ENCODE data around the gene CDC42BPA.
A peak's percentile ranks its signal among the peaks of the same experiment; 100 is the strongest.

CDC42BPA gene

GRCh38 chr1:227325156-227325555 is 6.9 kb upstream of the CDC42BPA start:
- peaks cover 30% of the 10 kb centered on the region for H3K4me1 ChIP-seq (ENCODE audit: control insufficient read depth, insufficient read depth, low read length)

DNA sequence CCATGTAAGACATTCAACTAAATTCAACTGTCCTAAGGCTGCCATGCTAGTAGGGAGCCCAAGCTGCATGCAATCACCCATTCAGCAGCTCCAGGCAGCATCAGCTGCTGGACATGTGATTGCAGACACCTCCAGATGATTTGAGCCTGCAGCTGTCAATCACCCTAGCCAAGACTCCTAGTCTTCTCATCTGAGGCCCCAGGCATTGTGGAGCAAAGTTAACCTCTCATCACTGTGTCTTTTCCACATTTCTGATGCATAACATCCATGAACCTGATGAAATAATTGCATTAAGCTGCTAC is 5.6 kb upstream of the CDC42BPA start:
- no peaks in the 10 kb centered on the region for H3K36me3 ChIP-seq (ENCODE audit: control insufficient read depth, insufficient read depth, low read length)
- peaks cover 41% of the 10 kb centered on the region for H3K4me1 ChIP-seq (ENCODE audit: control insufficient read depth, insufficient read depth, low read length)
- H3K9me3 ChIP-seq (ENCODE audit: control insufficient read depth, low read length): no peaks in the 10 kb centered on the region
- no peaks in the 10 kb centered on the region for H3K27me3 ChIP-seq (ENCODE audit: control insufficient read depth, insufficient read depth, low read length)
- H3K4me3 ChIP-seq (ENCODE audit: low read length): no peak overlapping the region
- no peak overlapping the region for H3K9ac ChIP-seq (ENCODE audit: low read length)

More at GRCh38 chr1:227325156-227325555, 6.9 kb upstream of the CDC42BPA start:
- no peaks in the 10 kb centered on the region for H3K9me3 ChIP-seq (ENCODE audit: control insufficient read depth, low read length)
- no peaks in the 10 kb centered on the region for H3K36me3 ChIP-seq (ENCODE audit: control insufficient read depth, insufficient read depth, low read length)
- H3K9ac ChIP-seq (ENCODE audit: low read length): no peak overlapping the region
- no peak overlapping the region for H3K4me3 ChIP-seq (ENCODE audit: low read length)
- H3K27me3 ChIP-seq (ENCODE audit: control insufficient read depth, insufficient read depth, low read length): no peaks in the 10 kb centered on the region

GRCh38 chr1:227323171-227323966 is 5.1 kb upstream of the CDC42BPA start:
- H3K27me3 ChIP-seq (ENCODE audit: control insufficient read depth, insufficient read depth, low read length): no peaks in the 10 kb centered on the region
- H3K9me3 ChIP-seq (ENCODE audit: control insufficient read depth, low read length): no peaks in the 10 kb centered on the region
- peak overlapping the region; percentile 41 for H3K9ac ChIP-seq (ENCODE audit: low read length)
- H3K4me1 ChIP-seq (ENCODE audit: control insufficient read depth, insufficient read depth, low read length): peaks cover 42% of the 10 kb centered on the region
- H3K4me3 ChIP-seq (ENCODE audit: low read length): no peak overlapping the region
- H3K36me3 ChIP-seq (ENCODE audit: control insufficient read depth, insufficient read depth, low read length): no peaks in the 10 kb centered on the region

GRCh38 chr1:227322376-227322775 is 4.1 kb upstream of the CDC42BPA start:
- peak overlapping the region; percentile 41 for H3K9ac ChIP-seq (ENCODE audit: low read length)
- no peaks in the 10 kb centered on the region for H3K36me3 ChIP-seq (ENCODE audit: control insufficient read depth, insufficient read depth, low read length)
- no peak overlapping the region for H3K4me3 ChIP-seq (ENCODE audit: low read length)
- peaks cover 42% of the 10 kb centered on the region for H3K4me1 ChIP-seq (ENCODE audit: control insufficient read depth, insufficient read depth, low read length)
- no peaks in the 10 kb centered on the region for H3K9me3 ChIP-seq (ENCODE audit: control insufficient read depth, low read length)
- H3K27me3 ChIP-seq (ENCODE audit: control insufficient read depth, insufficient read depth, low read length): no peaks in the 10 kb centered on the region

DNA sequence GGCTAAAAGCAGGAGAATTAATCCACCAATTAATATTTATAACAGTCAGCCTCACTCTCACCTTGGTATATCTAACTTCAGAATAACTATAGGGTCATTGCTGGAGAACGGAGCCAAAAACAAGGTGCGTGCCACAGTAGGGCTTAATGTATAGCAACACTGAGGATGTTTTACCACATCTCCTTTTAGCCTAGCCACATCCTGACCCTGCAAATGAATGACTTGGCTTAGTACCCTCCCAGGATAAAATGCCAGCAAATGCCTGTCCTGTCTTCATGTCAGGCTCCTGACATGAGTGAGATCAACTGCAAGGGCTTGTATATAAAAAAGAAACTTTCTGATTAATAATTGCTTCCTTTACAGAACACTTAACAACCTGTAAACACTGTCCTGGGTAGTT is 2.7 kb upstream of the CDC42BPA start:
- no peak overlapping the region for H3K4me3 ChIP-seq (ENCODE audit: low read length)
- H3K36me3 ChIP-seq (ENCODE audit: control insufficient read depth, insufficient read depth, low read length): no peaks in the 10 kb centered on the region
- H3K4me1 ChIP-seq (ENCODE audit: control insufficient read depth, insufficient read depth, low read length): peaks cover 42% of the 10 kb centered on the region
- H3K27me3 ChIP-seq (ENCODE audit: control insufficient read depth, insufficient read depth, low read length): no peaks in the 10 kb centered on the region
- H3K9ac ChIP-seq (ENCODE audit: low read length): peak overlapping the region; percentile 57
- H3K9me3 ChIP-seq (ENCODE audit: control insufficient read depth, low read length): no peaks in the 10 kb centered on the region

DNA sequence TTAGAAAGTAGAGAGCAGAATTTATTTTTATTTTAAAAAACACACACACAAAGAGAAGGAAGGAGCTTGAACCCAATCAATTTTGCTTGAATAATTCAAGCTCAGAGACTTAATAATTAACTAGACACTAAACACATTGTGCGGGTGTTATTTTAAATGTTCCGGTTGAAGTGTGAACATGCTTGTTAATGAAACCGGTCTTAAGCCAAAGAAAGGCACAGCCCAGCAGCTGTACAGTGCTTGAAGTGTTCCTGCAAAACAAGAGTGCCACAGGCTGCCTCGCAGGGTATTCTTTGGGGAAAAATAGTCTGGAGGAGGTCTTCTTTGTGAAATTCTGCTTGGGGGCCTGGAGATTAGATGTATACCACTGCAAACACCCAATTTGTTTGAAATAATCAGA is 2.2 kb upstream of the CDC42BPA start:
- H3K36me3 ChIP-seq (ENCODE audit: control insufficient read depth, insufficient read depth, low read length): no peaks in the 10 kb centered on the region
- H3K9ac ChIP-seq (ENCODE audit: low read length): peak overlapping the region; percentile 57
- H3K27me3 ChIP-seq (ENCODE audit: control insufficient read depth, insufficient read depth, low read length): no peaks in the 10 kb centered on the region
- H3K9me3 ChIP-seq (ENCODE audit: control insufficient read depth, low read length): no peaks in the 10 kb centered on the region
- H3K4me1 ChIP-seq (ENCODE audit: control insufficient read depth, insufficient read depth, low read length): peaks cover 42% of the 10 kb centered on the region
- H3K4me3 ChIP-seq (ENCODE audit: low read length): no peak overlapping the region

DNA sequence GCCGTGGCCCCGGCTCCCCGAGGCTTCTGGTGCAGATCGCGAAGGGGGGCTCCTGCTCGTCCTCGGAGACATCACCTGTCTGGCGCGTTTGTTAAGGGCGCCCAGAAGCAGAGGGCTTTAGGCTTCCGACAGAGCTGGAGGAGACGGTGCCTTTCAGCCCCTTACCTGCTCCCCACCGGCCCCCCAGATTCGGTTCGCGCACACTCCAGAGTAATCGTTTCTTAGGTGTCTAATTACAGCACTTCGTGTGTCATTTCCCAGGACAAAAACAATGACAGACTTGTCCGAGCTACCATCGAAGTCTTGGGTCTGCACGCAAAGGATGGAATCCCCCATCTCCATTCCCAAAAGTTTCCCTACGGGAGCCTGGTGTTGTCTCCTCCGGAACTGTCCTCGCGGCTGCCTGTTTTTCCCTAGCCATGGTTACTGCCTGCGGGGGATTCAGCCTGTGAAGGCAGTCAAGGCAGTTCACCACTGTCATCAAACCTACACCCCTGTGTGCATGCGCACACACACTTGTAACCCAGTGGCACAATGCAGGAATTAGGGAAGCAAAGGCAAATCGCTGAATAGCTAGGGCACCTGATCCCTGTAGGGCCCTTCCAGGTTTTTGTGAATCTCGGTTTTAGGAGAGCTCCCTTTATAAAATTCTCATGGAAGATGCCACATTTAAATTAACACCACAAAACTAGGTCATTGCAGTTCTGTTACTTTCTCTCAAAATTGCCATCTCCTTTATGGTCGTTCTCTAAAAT is 738 bp upstream of the CDC42BPA start:
- Histone ChIP-seq H3K9ac (ENCODE audit: low read length) (peak overlapping the region; percentile 94), H3K4me1 (ENCODE audit: control insufficient read depth, insufficient read depth, low read length) (peaks cover 42% of the 10 kb centered on the region), H3K4me3 (ENCODE audit: low read length) (peak overlapping the region; percentile 33), H3K36me3 (ENCODE audit: control insufficient read depth, insufficient read depth, low read length) (no peaks in the 10 kb centered on the region), H3K27me3 (ENCODE audit: control insufficient read depth, insufficient read depth, low read length) (no peaks in the 10 kb centered on the region), H3K9me3 (ENCODE audit: control insufficient read depth, low read length) (no peaks in the 10 kb centered on the region)

- H3K4me1 ChIP-seq (ENCODE audit: control insufficient read depth, insufficient read depth, low read length): peaks cover 36% of the 10 kb centered on the region
- H3K36me3 ChIP-seq (ENCODE audit: control insufficient read depth, insufficient read depth, low read length): no peaks in the 10 kb centered on the region
- H3K9me3 ChIP-seq (ENCODE audit: control insufficient read depth, low read length): no peaks in the 10 kb centered on the region
- peak overlapping the region; percentile 94 for H3K9ac ChIP-seq (ENCODE audit: low read length)
- peak overlapping the region; percentile 23 for H3K4me3 ChIP-seq (ENCODE audit: low read length)
- H3K27me3 ChIP-seq (ENCODE audit: control insufficient read depth, insufficient read depth, low read length): no peaks in the 10 kb centered on the region
Observed at GRCh38 chr1:227317523-227318015, 723 bp downstream of the CDC42BPA start.

- Histone ChIP-seq H3K27me3 (ENCODE audit: control insufficient read depth, insufficient read depth, low read length) (no peaks in the 10 kb centered on the region), H3K9me3 (ENCODE audit: control insufficient read depth, low read length) (no peaks in the 10 kb centered on the region), H3K4me1 (ENCODE audit: control insufficient read depth, insufficient read depth, low read length) (peaks cover 33% of the 10 kb centered on the region), H3K4me3 (ENCODE audit: low read length) (peak overlapping the region; percentile 68), H3K9ac (ENCODE audit: low read length) (peak overlapping the region; percentile 94), H3K36me3 (ENCODE audit: control insufficient read depth, insufficient read depth, low read length) (no peaks in the 10 kb centered on the region)
Observed at GRCh38 chr1:227317011-227317451, 1.3 kb downstream of the CDC42BPA start.

DNA sequence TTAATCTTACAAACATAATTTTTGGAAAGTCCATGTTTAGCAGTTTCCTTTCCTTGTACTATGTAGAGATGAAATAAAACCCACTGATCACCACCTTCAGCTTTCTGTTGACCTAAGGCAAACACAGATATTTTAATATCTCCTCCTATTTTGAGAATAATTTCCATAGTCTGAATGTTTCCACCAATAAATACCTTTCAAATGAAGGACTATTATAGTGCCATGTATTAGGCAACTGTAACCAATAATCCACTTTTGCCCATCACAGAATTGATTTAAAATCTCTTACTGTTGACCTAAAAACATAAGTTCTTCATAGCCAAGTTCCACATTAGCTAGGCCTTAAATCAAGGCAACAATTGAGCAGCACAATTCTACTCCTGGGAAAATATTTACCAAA is 1.8 kb downstream of the CDC42BPA start:
- H3K9ac ChIP-seq (ENCODE audit: low read length): peak overlapping the region; percentile 94
- H3K27me3 ChIP-seq (ENCODE audit: control insufficient read depth, insufficient read depth, low read length): no peaks in the 10 kb centered on the region
- no peaks in the 10 kb centered on the region for H3K36me3 ChIP-seq (ENCODE audit: control insufficient read depth, insufficient read depth, low read length)
- no peaks in the 10 kb centered on the region for H3K9me3 ChIP-seq (ENCODE audit: control insufficient read depth, low read length)
- H3K4me3 ChIP-seq (ENCODE audit: low read length): peak overlapping the region; percentile 68
- H3K4me1 ChIP-seq (ENCODE audit: control insufficient read depth, insufficient read depth, low read length): peaks cover 28% of the 10 kb centered on the region

DNA sequence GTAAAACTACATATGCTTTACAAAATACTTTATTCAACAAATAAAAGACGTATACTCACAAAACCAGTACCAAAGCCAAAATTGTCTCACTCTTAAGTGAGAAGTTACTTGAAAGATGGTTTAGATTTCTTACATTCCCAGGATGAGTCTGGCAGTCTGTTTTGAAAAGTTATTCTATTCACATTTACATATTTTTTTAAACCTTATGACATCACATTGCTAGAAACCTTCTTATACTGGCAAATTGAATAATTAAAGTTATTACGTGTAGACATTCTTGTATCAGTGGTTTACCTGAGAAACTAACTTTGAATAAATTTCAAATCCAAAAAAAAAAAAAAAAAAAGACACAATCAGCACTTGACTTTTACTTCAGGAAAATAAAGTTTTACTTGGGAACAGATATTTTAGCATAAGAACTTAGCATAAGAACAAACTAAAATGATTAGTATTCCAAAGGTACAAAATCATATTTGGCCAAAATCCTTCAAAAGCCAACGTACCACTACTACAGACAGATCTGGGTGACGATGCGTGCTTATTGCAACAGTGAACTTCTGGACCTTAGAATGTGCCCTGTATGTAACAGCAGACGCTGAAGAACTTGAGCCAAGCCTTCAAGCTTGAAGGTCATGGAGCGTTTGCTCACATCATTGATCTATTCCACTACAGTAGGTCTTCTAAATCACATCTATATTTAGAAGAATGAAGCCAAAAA is 2.5 kb downstream of the CDC42BPA start:
- Histone ChIP-seq H3K4me3 (ENCODE audit: low read length) (peak overlapping the region; percentile 68), H3K4me1 (ENCODE audit: control insufficient read depth, insufficient read depth, low read length) (peaks cover 28% of the 10 kb centered on the region), H3K36me3 (ENCODE audit: control insufficient read depth, insufficient read depth, low read length) (no peaks in the 10 kb centered on the region), H3K9me3 (ENCODE audit: control insufficient read depth, low read length) (no peaks in the 10 kb centered on the region), H3K9ac (ENCODE audit: low read length) (peak overlapping the region; percentile 94), H3K27me3 (ENCODE audit: control insufficient read depth, insufficient read depth, low read length) (no peaks in the 10 kb centered on the region)

All from mucosa of stomach (tissue), 1 donor.